Measurements from ENCODE around the gene ZRANB1.

- TF ChIP-seq, protein P1, sequence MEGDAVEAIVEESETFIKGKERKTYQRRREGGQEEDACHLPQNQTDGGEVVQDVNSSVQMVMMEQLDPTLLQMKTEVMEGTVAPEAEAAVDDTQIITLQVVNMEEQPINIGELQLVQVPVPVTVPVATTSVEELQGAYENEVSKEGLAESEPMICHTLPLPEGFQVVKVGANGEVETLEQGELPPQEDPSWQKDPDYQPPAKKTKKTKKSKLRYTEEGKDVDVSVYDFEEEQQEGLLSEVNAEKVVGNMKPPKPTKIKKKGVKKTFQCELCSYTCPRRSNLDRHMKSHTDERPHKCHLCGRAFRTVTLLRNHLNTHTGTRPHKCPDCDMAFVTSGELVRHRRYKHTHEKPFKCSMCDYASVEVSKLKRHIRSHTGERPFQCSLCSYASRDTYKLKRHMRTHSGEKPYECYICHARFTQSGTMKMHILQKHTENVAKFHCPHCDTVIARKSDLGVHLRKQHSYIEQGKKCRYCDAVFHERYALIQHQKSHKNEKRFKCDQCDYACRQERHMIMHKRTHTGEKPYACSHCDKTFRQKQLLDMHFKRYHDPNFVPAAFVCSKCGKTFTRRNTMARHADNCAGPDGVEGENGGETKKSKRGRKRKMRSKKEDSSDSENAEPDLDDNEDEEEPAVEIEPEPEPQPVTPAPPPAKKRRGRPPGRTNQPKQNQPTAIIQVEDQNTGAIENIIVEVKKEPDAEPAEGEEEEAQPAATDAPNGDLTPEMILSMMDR (IDR thresholded peaks at IDR 0.05; ENCODE audit: low read length), result no peak
- no peak for TF ChIP-seq EZH2 (IDR thresholded peaks at IDR 0.05; ENCODE audit: borderline replicate concordance, low read length)
Observed at GRCh38 chr10:125007436-125007835, 65.5 kb downstream of the ZRANB1 start.

Data from OCI-LY1 (cell line).